GM19193 (cell line): ENCODE results near the gene ISL2.

Experiments used
- POLR2A ChIP-seq: IDR thresholded peaks from 4 replicates; pipeline ENCODE4 v1.6.1; 2011; ENCODE audit not compliant: insufficient read depth, insufficient read length; ENCODE audit errors: extremely low read depth

Gene ISL2

GRCh38 chr15:76376816-76377215 is 40.2 kb downstream of the ISL2 start:
- no peak for TF ChIP-seq POLR2A

- TF ChIP-seq POLR2A, result no peak
Measured at GRCh38 chr15:76377217-76377616, 40.6 kb downstream of the ISL2 start.

DNA sequence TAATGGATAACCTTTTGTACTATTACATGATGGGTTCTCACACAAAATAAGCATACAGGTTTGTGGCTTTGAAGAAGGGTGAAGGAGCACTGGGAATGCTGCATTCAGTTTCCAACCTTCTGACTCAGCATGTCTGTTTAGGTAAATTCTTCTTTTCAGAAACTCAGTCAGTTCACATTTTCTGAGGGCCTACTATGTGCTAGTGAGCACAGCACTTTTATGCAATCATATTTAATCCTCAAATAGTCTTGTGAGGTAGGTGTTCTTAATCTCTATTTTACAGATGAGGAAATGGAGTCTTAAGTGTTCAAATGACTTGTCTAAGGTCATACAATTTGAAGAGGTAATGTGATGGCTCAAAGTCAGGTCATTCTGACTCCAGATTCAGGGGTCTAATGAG is 41.2 kb downstream of the ISL2 start:
- no peak for TF ChIP-seq POLR2A

DNA sequence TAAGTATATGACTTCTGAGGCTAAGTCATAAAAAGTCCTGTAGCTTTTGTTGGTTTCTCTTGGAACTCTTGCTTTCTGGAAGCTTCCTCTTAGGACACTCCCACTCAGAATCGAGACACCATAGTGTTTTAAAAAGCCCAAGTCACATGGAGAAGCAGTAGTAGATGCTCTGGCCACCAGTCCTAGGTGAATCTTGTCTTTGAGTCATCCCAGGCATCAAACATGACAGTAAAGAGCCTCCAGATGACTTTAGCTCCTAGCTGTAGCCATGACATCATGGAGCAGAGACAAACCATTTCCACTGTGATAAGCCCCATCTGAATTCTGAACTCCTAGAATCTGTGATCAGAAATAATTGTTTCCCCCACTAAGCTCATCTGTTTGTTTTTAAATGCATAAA is 42.1 kb downstream of the ISL2 start:
- no peak for TF ChIP-seq POLR2A

DNA sequence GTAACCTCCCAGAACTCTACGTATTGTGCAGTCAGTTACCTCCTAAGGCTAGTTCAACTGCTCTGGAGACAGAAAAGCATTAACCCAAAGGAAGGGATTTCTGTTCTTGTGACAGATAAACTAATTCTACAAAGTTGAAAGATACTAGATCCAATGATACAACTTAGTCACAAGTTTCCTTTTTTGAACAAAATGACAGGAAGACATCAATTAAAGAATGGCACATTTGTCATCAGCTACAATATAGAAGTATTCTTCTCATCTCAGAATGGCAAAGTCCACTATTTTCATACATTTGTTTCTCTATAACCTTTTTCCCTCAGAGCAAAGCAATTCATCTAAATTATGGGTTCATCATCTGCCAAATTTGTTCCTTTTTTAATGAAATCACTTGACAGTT is 43.7 kb downstream of the ISL2 start:
- TF ChIP-seq POLR2A, result no peak

DNA sequence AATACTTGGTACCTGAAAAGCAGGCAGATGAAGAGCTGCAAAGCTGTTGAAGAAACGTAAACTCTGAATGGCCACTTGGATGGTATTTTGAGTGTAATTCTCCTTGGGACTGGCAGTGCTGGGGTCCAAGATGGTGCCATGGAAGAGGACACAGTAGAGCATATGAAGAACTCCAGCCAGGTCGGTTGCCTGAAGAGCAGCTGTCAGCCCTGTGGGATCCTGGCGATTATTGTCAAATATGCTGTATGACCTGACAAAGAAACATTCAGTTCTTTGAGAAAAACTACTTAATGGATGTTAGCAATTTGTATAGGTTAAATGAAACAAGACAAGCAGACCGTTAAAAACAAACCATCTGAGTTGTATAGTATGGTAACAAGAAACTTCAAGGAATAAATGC is 44.8 kb downstream of the ISL2 start:
- no peak for TF ChIP-seq POLR2A

- no peak for TF ChIP-seq POLR2A
Measured at GRCh38 chr15:76382987-76383728, 46.6 kb downstream of the ISL2 start.

DNA sequence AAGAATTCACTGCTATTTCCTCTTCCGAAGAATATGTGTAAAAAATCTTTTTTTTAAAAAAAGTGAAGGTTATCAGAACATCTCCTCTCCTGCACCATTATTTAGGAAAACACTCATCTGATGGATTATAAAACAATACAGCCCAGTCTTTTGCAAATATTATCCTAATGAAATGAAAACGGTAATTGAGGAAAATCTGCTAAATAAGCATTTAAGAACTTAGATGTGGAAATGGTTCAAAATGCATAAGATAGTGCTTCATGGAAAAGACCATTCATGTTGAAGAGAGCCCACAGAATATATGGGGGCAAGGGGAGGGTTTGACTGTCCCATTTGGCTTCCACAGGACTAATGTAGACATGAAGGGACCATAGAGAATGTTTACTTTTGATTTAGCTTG is 47.8 kb downstream of the ISL2 start:
- no peak for TF ChIP-seq POLR2A

- no peak for TF ChIP-seq POLR2A
Measured at GRCh38 chr15:76386178-76386577, 49.6 kb downstream of the ISL2 start.

DNA sequence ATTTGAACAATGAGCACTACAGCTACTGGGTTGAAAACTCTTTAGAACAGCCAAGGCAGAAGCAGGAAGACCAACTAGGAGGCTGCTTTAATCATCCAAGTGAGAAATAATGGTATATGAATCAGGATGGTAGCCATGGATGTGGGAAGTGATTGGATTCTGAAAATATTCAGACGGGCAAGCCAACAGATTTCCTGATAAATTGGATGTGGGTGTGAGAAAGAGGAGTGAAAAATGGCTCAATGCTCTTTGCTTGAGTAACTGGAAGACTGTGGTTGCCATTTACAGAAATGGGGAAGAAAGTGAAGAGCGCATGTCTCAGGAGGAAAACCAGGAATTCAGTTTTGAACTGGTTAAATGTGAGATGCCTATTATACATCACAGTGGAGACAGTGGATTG is 50.4 kb downstream of the ISL2 start:
- no peak for TF ChIP-seq POLR2A

DNA sequence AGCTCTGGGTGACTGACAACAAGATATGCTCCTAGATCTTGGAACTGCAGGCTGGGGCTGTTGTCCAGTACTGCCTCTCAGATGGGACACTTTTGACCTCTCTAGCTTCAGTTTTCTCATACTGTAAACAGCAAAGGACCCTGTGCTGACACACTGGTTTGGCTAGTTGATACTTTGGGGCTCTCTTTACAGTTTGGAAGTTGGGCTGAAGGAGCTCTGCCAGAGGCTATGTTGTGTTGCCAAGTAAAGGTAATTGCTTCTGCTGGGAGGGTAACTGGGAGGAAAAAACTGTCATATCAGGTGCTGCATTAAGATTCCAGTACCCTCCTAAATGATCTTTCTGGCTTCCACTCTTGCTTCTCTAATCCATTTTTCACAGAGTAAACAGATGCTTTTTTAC is 54.0 kb downstream of the ISL2 start:
- no peak for TF ChIP-seq POLR2A

GRCh38 chr15:76391309-76391708 is 54.7 kb downstream of the ISL2 start:
- TF ChIP-seq POLR2A, result no peak

DNA sequence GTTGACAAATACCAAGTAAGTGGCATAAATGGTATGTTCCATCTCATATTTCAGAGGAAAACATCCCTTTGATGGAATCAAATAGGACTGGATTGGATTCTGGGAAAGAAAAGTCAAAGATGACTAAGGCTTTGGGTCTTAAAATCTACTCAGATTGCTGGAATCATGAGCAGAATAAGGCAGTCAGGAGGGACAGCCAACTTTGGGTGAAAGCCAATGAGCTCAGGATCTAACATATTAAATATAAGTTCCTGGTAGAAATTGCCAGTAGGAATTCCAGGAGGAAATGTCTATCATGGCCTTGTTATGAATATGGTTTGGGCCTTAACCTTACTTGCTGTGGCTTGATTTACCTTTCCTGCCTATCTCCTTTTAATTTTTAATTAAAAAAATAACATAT is 55.3 kb downstream of the ISL2 start:
- TF ChIP-seq POLR2A, result no peak
